ENCODE data around the gene POLR2J3.
"Not testable (repeated sequence)": the region's sequence is repeated elsewhere in the genome, so short reads cannot be mapped to it uniquely, and the experiment has no call there.

Gene POLR2J3

DNA sequence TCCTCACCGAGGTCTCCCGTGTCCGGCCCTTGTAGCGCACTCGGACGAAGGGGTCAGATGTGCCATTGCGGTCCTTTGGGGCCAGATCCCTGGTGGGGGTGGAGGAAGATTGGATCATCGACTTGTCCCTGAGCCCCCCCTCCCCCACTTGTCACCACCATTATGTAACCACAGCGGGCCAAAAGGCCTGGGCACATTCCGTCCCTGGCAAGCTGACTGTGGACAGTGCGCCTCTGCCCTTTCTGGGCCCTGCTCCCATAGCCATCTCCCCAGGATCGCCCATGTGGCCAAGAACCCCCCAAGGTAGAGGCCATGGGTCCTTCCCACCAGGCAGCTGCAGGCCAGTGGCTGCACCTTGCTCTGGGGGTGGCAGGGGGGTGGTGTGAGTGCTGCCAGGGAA is 29.9 kb upstream of the POLR2J3 start:
- H3K4me1 Mint-ChIP-seq, H3K9me3 Mint-ChIP-seq, H3K36me3 Mint-ChIP-seq, H3K4me3 Mint-ChIP-seq, H3K27me3 Mint-ChIP-seq, CTCF ChIA-PET, H3K27ac Mint-ChIP-seq, DNase-seq: not testable (repeated sequence)

DNA sequence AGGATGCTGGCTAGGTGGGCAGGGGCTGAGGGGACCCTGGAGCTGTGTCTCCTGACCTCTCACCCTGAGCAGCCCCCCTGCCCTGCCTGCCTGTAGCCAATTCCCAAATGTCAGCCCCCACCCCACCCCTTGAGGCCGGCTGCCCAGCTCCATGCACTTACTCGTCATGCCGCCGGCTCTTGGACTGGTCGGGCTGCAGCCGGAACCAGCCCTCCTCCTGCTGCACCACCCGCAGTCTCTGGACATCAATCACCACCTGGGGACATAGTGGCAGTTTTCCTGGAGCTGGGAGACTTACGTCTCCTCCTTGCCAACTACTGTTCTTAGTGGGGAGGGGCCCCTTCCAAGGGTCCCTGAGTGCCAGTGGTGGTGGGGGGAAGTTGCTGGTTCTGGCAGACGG is 27.3 kb upstream of the POLR2J3 start:
- CTCF ChIA-PET, H3K9me3 Mint-ChIP-seq, H3K36me3 Mint-ChIP-seq, DNase-seq, H3K4me3 Mint-ChIP-seq, H3K27ac Mint-ChIP-seq, H3K4me1 Mint-ChIP-seq, H3K27me3 Mint-ChIP-seq: not testable (repeated sequence)

DNA sequence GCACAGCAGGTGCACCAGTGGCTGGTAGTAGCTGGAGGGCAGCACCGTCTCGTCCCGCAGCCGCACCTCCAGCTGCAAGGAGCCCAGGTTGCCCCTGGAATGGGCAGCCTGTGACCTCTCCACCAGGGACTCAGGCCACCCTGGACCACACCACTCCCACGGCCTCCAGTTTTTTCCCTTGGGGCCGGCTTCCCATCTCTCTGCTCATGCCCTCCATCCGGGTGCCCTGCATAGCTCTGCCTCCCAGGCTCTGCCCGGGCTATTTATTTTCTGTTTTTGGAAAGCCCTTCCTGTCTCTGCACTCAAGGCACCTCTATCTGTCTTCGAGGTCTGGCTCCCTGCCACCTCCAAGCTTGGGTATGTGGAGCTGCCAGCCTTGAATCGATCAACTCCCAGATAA is 23.7 kb upstream of the POLR2J3 start:
- H3K4me1 Mint-ChIP-seq, H3K27me3 Mint-ChIP-seq, H3K9me3 Mint-ChIP-seq, H3K27ac Mint-ChIP-seq, H3K4me3 Mint-ChIP-seq, H3K36me3 Mint-ChIP-seq, CTCF ChIA-PET, DNase-seq: not testable (repeated sequence)

DNA sequence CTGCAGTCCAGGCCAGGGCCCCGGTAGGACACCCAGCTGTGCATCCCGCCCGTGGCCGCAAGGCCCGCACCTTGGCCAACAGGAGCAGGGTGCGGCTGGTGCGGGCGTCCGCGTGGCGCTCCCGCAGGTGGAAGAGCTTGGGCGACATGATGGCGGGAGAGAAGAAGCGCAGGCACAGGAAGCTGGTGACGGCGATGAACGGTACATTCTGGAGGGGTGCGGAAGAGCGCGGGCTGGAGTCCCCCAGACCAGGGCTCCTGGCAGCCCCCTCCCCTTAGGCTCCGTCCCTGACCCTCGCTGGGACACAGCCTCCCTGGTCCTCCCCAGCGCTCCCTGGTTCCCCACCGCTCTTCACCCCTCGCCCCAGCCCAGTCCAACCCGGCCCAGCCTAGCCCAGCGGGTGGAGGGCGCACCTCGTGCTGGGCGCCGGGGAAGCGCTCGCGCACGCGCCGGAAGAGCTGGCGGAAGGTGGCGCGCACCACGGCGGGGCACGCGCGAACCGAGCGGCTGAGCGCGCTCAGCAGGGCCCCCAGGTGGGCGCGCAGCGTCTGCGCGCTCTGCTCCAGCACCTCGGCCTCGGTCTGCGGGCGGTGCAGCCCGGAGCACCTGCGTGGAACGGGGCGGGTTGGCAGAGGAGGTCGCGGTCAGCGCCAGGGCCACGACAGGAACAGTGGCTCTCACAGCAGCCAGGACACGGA is 21.4 kb upstream of the POLR2J3 start:
- DNase-seq, H3K27ac Mint-ChIP-seq, H3K4me3 Mint-ChIP-seq, H3K4me1 Mint-ChIP-seq, H3K9me3 Mint-ChIP-seq, H3K36me3 Mint-ChIP-seq, H3K27me3 Mint-ChIP-seq, CTCF ChIA-PET: not testable (repeated sequence)

DNA sequence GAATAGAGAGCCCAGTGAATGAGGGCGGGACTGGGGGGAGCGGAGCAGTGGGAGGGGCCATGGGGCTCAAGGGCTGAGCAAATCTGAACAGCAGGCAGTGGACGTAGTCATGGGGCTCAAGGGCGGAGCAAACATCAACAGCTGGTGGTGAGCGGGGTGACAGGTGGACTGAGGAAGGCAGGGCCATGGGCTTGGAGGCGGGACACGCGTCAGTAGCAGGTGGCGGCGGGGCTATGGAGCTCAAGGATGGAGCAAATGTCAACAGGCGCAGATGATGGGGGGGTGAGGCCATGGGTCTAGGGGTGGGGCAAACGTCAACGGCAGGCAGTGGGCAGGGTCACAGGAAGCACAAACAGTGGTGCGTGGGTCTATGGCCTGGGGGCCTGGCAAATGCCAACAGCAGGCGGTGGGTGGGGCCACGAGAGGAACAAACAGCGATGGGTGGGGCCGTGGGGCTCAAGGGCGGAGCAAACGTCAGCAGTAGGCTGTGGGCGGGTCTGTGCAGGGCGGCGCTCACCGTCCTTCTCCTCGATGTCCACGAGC is 20.2 kb upstream of the POLR2J3 start:
- H3K27ac Mint-ChIP-seq, H3K36me3 Mint-ChIP-seq, CTCF ChIA-PET, H3K4me3 Mint-ChIP-seq, H3K27me3 Mint-ChIP-seq, H3K4me1 Mint-ChIP-seq, H3K9me3 Mint-ChIP-seq: not testable (repeated sequence)
- DNase-seq: peak; percentile 58

DNA sequence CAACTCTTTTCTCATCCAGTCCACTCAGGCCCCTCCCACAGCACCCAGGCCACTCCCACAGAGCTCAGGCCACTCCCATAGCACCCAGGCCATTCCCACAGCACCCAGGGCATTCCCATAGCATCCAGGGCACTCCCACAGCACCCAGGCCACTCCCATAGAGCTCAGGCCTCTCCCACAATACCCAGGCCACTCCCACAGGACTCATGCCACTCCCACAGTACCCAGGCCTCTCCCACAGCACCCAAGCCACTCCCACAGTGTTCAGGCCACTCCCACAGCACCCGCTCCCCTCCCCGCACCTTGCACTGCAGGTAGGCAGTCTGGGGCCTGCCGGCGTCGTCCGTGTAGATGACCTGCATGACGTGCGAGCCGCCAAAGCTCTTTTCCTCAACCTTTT is 17.5 kb upstream of the POLR2J3 start:
- H3K4me1 Mint-ChIP-seq, H3K27ac Mint-ChIP-seq, H3K27me3 Mint-ChIP-seq, CTCF ChIA-PET, H3K4me3 Mint-ChIP-seq, H3K9me3 Mint-ChIP-seq, H3K36me3 Mint-ChIP-seq, DNase-seq: not testable (repeated sequence)

DNA sequence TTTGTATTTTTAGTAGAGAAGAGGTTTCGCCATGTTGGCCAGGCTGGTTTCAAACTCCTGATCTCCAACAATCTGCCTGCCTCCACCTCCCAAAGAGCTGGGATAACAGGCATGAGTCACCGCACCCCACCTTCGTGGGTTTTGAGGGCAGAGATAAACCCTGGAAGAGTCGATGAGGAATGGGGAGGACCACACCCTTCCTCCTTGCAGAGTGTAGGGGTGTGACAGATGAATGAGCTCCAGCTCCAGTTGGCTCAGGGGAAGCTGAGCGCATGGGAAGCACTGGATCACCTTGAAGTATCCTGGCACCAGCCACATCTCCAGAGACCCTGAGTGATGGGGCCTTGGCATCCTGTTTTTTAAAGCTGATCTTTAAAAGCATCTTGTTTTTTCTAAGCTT is 11.1 kb upstream of the POLR2J3 start:
- H3K36me3 Mint-ChIP-seq, H3K4me3 Mint-ChIP-seq, H3K9me3 Mint-ChIP-seq, CTCF ChIA-PET, H3K4me1 Mint-ChIP-seq, H3K27me3 Mint-ChIP-seq, DNase-seq, H3K27ac Mint-ChIP-seq: not testable (repeated sequence)

DNA sequence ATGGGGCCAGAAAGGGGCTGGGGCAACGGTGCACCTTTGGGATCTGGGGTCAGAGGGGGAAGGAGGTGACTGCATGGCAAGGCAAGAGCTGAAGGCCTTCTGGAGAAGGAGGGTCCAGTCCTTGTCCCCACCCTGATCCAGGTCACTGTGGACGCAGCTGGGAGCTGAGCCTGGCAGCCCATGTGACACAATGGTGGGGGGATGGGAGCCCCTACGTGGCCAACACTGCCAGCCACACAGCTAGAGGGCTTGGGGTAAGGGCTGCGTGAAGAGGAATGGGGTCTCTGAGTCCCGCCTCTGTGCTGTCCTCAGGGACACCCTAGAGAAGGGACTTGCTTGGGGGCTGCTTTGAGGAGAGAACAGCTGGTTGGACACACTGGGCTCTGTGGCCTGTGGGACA is 9.3 kb upstream of the POLR2J3 start:
- H3K27me3 Mint-ChIP-seq, CTCF ChIA-PET: not testable (repeated sequence)

DNA sequence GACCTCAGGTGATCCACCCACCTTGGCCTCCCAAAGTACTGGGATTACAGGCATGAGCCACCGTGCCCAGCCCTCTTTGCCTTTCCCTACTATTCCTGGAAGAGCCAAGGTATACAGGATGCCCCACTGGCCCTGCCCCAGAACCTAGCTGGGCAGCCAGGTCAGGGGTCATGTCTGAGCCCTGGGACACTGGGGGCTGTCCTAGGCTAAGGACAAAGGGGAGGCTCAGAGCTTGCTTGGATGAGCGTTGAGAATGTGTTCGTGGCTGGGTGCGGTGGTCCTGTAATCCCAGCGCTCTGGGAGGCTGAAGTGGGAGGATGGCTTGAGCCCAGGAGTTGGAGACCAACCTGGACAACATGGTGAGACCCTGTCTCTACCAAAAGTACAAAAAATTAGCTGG is 6.1 kb upstream of the POLR2J3 start:
- H3K27ac Mint-ChIP-seq, H3K9me3 Mint-ChIP-seq, CTCF ChIA-PET, DNase-seq, H3K4me3 Mint-ChIP-seq, H3K36me3 Mint-ChIP-seq, H3K27me3 Mint-ChIP-seq, H3K4me1 Mint-ChIP-seq: not testable (repeated sequence)

More for the DNA sequence above, 9.3 kb upstream of the POLR2J3 start:
- not testable (repeated sequence) for H3K27ac Mint-ChIP-seq, H3K4me1 Mint-ChIP-seq, H3K9me3 Mint-ChIP-seq, DNase-seq, H3K36me3 Mint-ChIP-seq, H3K4me3 Mint-ChIP-seq

DNA sequence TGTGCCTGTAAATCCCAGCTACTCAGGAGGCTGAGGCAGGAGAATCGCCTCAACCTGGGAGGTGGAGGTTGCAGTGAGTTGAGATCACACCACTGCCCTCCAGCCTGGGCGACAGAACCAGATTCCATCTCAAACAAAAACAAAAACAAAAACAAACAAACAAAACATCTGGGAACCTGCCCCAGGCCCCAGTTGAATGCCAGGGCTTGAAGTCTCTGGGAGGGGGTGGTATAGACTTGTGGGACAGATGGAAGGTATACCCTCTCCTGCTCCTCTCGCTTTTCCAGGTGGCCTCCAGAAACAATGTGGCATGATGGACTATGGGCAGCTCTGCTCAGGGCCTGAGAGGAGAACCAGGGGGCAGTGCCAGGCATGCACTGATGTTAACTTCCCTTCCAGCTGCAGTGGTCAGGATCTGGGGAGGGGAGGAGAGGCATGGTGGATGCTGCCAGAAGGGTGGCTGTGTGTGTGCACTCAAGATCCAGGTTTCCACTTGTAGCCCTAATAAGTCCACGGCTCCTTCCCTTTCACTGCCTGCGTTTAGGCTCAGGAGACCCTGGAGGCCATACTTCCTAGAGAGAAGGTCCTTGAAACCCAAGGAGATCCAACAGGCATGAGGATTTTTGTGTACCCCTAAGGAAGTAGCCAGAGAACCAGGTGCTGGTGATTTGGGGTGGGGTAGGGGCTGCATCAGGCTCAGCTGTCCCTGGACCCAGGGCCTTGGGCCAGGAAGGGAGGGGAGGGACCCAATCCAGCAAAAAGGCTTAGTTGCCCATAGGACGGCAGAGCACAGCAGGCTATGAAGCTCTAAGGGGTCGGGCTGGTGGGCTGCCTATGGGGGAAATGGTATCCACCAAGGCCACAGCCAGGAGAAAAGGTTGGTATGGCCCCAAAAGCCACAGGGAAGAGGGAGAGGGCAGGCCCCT is 5.2 kb upstream of the POLR2J3 start:
- H3K36me3 Mint-ChIP-seq, DNase-seq, H3K27ac Mint-ChIP-seq, H3K27me3 Mint-ChIP-seq, H3K9me3 Mint-ChIP-seq, H3K4me1 Mint-ChIP-seq, H3K4me3 Mint-ChIP-seq, CTCF ChIA-PET: not testable (repeated sequence)

DNA sequence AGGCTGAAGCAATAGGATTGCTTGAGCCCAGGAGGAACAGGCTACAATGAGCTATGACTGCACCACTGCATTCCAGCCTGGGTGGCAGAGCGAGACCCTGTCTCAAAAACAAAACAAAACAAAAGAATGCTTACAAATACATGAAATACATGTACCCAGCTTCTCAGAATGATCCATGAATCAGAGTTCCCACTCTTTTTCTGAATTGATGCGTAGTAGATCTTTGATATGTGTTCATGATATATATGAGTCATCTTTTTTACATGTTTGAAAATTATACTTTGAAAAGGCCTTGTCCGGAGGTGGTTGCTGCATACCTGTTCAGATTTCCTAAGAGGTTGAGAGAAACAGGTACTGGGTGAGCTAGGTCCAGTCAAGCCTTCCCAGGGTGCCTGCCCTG is 4.0 kb upstream of the POLR2J3 start:
- H3K36me3 Mint-ChIP-seq, H3K9me3 Mint-ChIP-seq, DNase-seq, CTCF ChIA-PET, H3K27ac Mint-ChIP-seq, H3K4me3 Mint-ChIP-seq, H3K27me3 Mint-ChIP-seq, H3K4me1 Mint-ChIP-seq: not testable (repeated sequence)

DNA sequence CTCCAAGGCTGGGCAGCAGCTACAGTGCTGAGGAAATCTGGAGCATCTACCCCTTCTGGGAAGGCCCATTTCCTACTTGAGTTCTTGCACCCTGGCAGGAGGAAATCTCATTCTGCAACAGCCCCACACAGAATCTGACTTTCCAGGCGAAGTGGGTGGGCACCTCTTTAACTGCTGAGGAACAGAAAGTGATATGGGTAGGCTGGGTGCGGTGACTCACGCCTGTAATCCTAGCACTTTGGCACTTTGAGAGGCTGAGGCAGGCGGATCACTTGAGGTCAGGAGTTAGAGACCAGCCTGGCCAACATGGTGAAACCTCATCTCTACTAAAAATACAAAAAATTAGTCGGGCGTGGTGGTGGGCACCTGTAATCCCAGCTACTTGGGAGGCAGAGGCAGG is 2.2 kb upstream of the POLR2J3 start:
- H3K9me3 Mint-ChIP-seq, DNase-seq, H3K4me3 Mint-ChIP-seq, CTCF ChIA-PET, H3K4me1 Mint-ChIP-seq, H3K27ac Mint-ChIP-seq, H3K27me3 Mint-ChIP-seq, H3K36me3 Mint-ChIP-seq: not testable (repeated sequence)

DNA sequence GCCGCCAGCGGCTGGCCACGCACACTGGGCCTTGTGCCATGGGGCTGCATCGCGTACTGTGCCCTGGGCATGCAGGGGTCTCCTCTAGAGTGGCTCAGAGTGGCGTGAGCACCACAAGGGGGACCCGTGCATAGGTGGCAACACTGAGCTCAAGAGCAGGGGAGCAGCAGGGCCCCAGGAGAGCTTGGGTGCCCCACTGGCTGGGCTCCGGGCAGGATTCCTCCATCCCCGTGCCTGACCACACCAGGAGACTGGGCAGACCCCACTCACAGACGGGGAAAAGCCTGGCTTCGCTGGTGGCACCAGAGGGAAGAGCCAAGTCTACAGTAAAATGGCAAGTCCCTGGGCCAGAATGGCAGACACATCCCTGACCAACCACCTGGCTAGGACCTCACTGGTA is 3.8 kb downstream of the POLR2J3 start:
- H3K4me1 Mint-ChIP-seq: not testable (repeated sequence)

DNA sequence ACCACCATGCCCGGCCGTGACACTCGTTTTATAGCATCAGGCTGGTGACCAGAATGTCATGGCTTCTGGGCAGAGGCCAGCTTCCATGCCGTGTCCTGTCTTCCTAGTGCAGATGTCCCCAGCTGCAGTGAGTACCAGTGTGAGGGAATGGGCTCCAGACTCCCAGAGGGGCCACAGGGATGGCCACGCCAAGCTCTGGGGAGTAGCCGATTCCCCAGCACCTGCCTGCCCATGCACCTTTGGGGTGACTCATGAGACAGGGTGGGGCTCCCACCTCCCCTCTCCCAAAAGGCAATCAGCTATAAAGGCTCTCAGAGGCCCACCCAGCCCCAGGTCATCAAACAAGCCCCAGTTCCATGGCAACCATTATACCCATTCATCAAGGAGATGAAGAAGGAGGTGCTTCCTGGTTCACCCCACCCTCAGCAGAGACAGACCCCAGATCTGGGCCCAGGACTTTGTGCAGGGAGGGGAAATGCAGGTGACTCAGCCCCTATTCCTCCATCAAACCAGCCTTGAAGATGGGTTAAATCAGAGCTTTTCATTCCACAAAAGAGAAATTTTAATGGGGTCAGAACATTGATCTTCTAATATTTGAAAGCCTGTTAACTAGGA is 21.5 kb downstream of the POLR2J3 start, which contains the start of gene SPDYE2:
SPDYE2 (plus strand) TSS at position 419 of the 615 bp plus-strand sequence. CDS start 2,030 bp downstream, outside the sequence.
- H3K36me3 Mint-ChIP-seq, H3K4me3 Mint-ChIP-seq, H3K27me3 Mint-ChIP-seq, CTCF ChIA-PET, H3K9me3 Mint-ChIP-seq, H3K27ac Mint-ChIP-seq, DNase-seq, H3K4me1 Mint-ChIP-seq: not testable (repeated sequence)

More for the DNA sequence above, 3.8 kb downstream of the POLR2J3 start:
- CTCF ChIA-PET, H3K4me3 Mint-ChIP-seq, H3K27me3 Mint-ChIP-seq, H3K9me3 Mint-ChIP-seq, H3K36me3 Mint-ChIP-seq, H3K27ac Mint-ChIP-seq: not testable (repeated sequence)
- peak; percentile 14 for DNase-seq

DNA sequence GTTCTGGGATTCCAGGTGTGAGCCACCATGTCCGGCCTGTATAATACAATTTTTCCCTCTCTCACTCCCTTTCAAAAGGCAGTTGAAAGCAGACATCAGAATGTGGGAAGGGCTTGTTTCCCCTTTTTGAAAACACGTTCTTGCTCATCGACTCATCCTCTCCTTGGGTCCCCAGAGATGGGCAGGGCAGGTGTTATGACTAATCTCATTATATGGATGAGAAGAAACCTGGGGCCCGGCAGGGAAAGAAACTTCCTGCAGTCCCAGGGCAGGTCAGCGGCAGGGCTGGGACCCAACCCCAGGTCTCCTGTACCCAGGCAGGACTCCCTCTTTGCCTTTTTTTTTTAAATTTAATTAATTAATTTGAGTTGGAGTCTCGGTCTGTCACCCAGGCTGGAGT is 26.0 kb downstream of the POLR2J3 start:
- H3K4me3 Mint-ChIP-seq, DNase-seq, H3K27ac Mint-ChIP-seq, H3K36me3 Mint-ChIP-seq, H3K9me3 Mint-ChIP-seq, H3K27me3 Mint-ChIP-seq, H3K4me1 Mint-ChIP-seq, CTCF ChIA-PET: not testable (repeated sequence)
